GM21390 (cell line): Measurements from ENCODE around the gene OCA2.
"Not testable (repeated sequence)": the region's sequence is repeated elsewhere in the genome, so short reads cannot be mapped to it uniquely, and the experiment has no call there.

Experiments used
- ATAC-seq: cut with Tn5 transposase; IDR thresholded peaks from one replicate; pipeline ENCODE4 v1.9.1; 2021; ENCODE audit not compliant: unreplicated experiment

OCA2 gene

GRCh38 chr15:27853624-27854455, 245.3 kb downstream of the OCA2 start:
- ATAC-seq = no peak

- no peak for ATAC-seq
Observed at GRCh38 chr15:27851858-27852210, 247.3 kb downstream of the OCA2 start.

- no peak for ATAC-seq
Observed at GRCh38 chr15:27850981-27851857, 247.9 kb downstream of the OCA2 start.

- no peak for ATAC-seq
Observed at GRCh38 chr15:27850050-27850449, 249.1 kb downstream of the OCA2 start.

GRCh38 chr15:27848936-27849335, 250.2 kb downstream of the OCA2 start:
- not testable (repeated sequence) for ATAC-seq

- ATAC-seq = no peak
Observed at GRCh38 chr15:27847775-27848710, 251.1 kb downstream of the OCA2 start.

- no peak for ATAC-seq
Observed at GRCh38 chr15:27846722-27847395, 252.3 kb downstream of the OCA2 start.

GRCh38 chr15:27845535-27846369, 253.4 kb downstream of the OCA2 start:
- no peak for ATAC-seq

- ATAC-seq = no peak
Observed at GRCh38 chr15:27844018-27844666, 255.0 kb downstream of the OCA2 start.

- no peak for ATAC-seq
Observed at GRCh38 chr15:27843146-27843545, 256.0 kb downstream of the OCA2 start.

GRCh38 chr15:27842526-27842925, 256.6 kb downstream of the OCA2 start:
- ATAC-seq = no peak

- ATAC-seq = no peak
Observed at GRCh38 chr15:27835233-27835939, 263.7 kb downstream of the OCA2 start.

GRCh38 chr15:27834684-27835083, 264.4 kb downstream of the OCA2 start:
- ATAC-seq = no peak

GRCh38 chr15:27833974-27834373, 265.1 kb downstream of the OCA2 start:
- ATAC-seq = no peak

GRCh38 chr15:27833178-27833577, 265.9 kb downstream of the OCA2 start:
- no peak for ATAC-seq

- no peak for ATAC-seq
Observed at GRCh38 chr15:27832237-27832596, 266.9 kb downstream of the OCA2 start.

- no peak for ATAC-seq
Observed at GRCh38 chr15:27831384-27832236, 267.5 kb downstream of the OCA2 start.

GRCh38 chr15:27828746-27829145, 270.4 kb downstream of the OCA2 start:
- no peak for ATAC-seq
